Peyer's patch (tissue), 4 donors: ENCODE results near the gene FRMPD4. TPM values are rescaled to one million over a fixed set of nuclear protein-coding genes. Genes with fewer than 3 reads are reported as not detected.
A peak's percentile ranks its signal among the peaks of the same experiment; 100 is the strongest.

ENCODE experiments used
- DNase-seq, 3 donors: peaks; one replicate each; pipeline ENCODE4 v3.0.0-alpha.2; 2017 to 2019
- H3K27ac ChIP-seq, 4 donors: fragments of 200-600 bp; sonication (generic); one replicate each; pipeline ENCODE4 v1.5.1; 2016 to 2019
- H3K27me3 ChIP-seq, 2 donors: fragments of 200-600 bp; sonication (generic); one replicate each; pipeline ENCODE4 v1.5.1; 2019
- H3K36me3 ChIP-seq, 3 donors: fragments of 200-600 bp; sonication (generic); one replicate each; pipeline ENCODE4 v1.5.1; 2016 to 2019
- H3K4me1 ChIP-seq, 4 donors: fragments of 200-600 bp; sonication (generic); one replicate each; pipeline ENCODE4 v1.5.1; 2016 to 2019
- H3K4me3 ChIP-seq, 4 donors: fragments of 200-600 bp; sonication (generic); 1 replicate in 3 of 4; 2 replicates in 1 of 4; pipeline ENCODE4 v1.5.1; 2016 to 2019; ENCODE audit warnings: mild to moderate bottlenecking in 1 of 4
- H3K9me3 ChIP-seq, 4 donors: fragments of 200-600 bp; sonication (generic); one replicate each; pipeline ENCODE4 v1.5.1; 2016 to 2019; ENCODE audit warnings: mild to moderate bottlenecking in 1 of 4
- CTCF ChIP-seq, 6 experiments: fragments of 450-650 bp in 4 of 6; fragments of 200-600 bp in 2 of 6; sonication (generic) in 1 of 6; IDR thresholded peaks; one replicate each; pipeline ENCODE4 v1.5.1; 2017 to 2019; ENCODE audit warnings: antibody characterized with exemption in 6 of 6, mild to moderate bottlenecking in 3 of 6, moderate library complexity in 1 of 6
- POLR2A ChIP-seq, 2 donors: fragments of 450-650 bp; IDR thresholded peaks; one replicate each; pipeline ENCODE4 v1.5.1; 2017; ENCODE audit warnings: antibody characterized with exemption in 2 of 2, mild to moderate bottlenecking in 2 of 2, moderate library complexity in 2 of 2
- total RNA-seq, 4 donors: library from RNA; depleted of rRNA; stranded (reverse); fragments of >200 nt; gene quantifications; one replicate each; pipeline ENCODE4 v1.1.0, GENCODE V29; 2016

Gene FRMPD4
- total RNA-seq, 4 donors from 2014 or later = 0.19 TPM; not detected in 3

- no peaks in the 10 kb centered on the region for H3K36me3 ChIP-seq
- peaks cover 0 to 11% (median 0%) of the 10 kb centered on the region in 4 donors for H3K9me3 ChIP-seq
- DNase-seq = no peak
- H3K4me3 ChIP-seq = no peak overlapping the region
- H3K27me3 ChIP-seq = no peaks in the 10 kb centered on the region
- H3K27ac ChIP-seq = no peak overlapping the region
- TF ChIP-seq CTCF (IDR thresholded peaks at IDR 0.05) = no peak
- TF ChIP-seq POLR2A (IDR thresholded peaks at IDR 0.05) = no peak
- no peaks in the 10 kb centered on the region for H3K4me1 ChIP-seq
These were observed 10.3 kb upstream of the FRMPD4 start for GRCh38 chrX:12128017-12128416.

GRCh38 chrX:12137951-12138360 is 317 bp upstream of the FRMPD4 start:
- Histone ChIP-seq H3K36me3 (no peaks in the 10 kb centered on the region), H3K4me1 (no peaks in the 10 kb centered on the region), H3K27me3 (no peaks in the 10 kb centered on the region), H3K9me3 (no peaks in the 10 kb centered on the region), H3K27ac (no peak overlapping the region), H3K4me3 (peak overlapping the region in 1 of 4 donors; percentile 35)
- TF ChIP-seq POLR2A (IDR thresholded peaks at IDR 0.05) = no peak
- no peak for TF ChIP-seq CTCF (IDR thresholded peaks at IDR 0.05)
- no peak for DNase-seq

GRCh38 chrX:12139934-12140611 is 1.8 kb downstream of the FRMPD4 start:
- Histone ChIP-seq H3K36me3 (no peaks in the 10 kb centered on the region), H3K27me3 (no peaks in the 10 kb centered on the region)
- no peak for TF ChIP-seq CTCF (IDR thresholded peaks at IDR 0.05)
- no peak for TF ChIP-seq POLR2A (IDR thresholded peaks at IDR 0.05)

GRCh38 chrX:12141511-12141910 is 3.2 kb downstream of the FRMPD4 start:
- DNase-seq = no peak
- no peaks in the 10 kb centered on the region for H3K36me3 ChIP-seq
- no peaks in the 10 kb centered on the region for H3K27me3 ChIP-seq
- no peak overlapping the region for H3K4me3 ChIP-seq
- no peaks in the 10 kb centered on the region for H3K9me3 ChIP-seq
- no peak overlapping the region for H3K27ac ChIP-seq
- TF ChIP-seq POLR2A (IDR thresholded peaks at IDR 0.05) (no peak), CTCF (IDR thresholded peaks at IDR 0.05) (no peak)
- H3K4me1 ChIP-seq = no peaks in the 10 kb centered on the region

More at GRCh38 chrX:12139934-12140611, 1.8 kb downstream of the FRMPD4 start:
- Histone ChIP-seq H3K27ac (no peak overlapping the region), H3K4me3 (no peak overlapping the region), H3K4me1 (no peaks in the 10 kb centered on the region), H3K9me3 (no peaks in the 10 kb centered on the region)
- DNase-seq = no peak

- no peak overlapping the region for H3K27ac ChIP-seq
- TF ChIP-seq CTCF (IDR thresholded peaks at IDR 0.05) (no peak), POLR2A (IDR thresholded peaks at IDR 0.05) (no peak)
- H3K9me3 ChIP-seq = no peaks in the 10 kb centered on the region
- no peak overlapping the region for H3K4me3 ChIP-seq
- no peaks in the 10 kb centered on the region for H3K27me3 ChIP-seq
- no peaks in the 10 kb centered on the region for H3K4me1 ChIP-seq
- no peak for DNase-seq
- no peaks in the 10 kb centered on the region for H3K36me3 ChIP-seq
These were observed 4.4 kb downstream of the FRMPD4 start for GRCh38 chrX:12142661-12143060.
